Left cardiac atrium (tissue), 4 donors: ENCODE results near the gene CXCL13. TPM values are rescaled to one million over a fixed set of nuclear protein-coding genes. Genes with fewer than 3 reads are reported as not detected.
"Not testable (repeated sequence)": the region's sequence is repeated elsewhere in the genome, so short reads cannot be mapped to it uniquely, and the experiment has no call there.

Source experiments
- ATAC-seq, 2 donors: fragments of 200-7000 bp; cut with Tn5 transposase; one replicate each; pipeline ENCODE4 v1.9.1; 2020; ENCODE audit warnings: mild to moderate bottlenecking in 2 of 2, moderate library complexity in 2 of 2
- DNase-seq: peaks from one replicate; pipeline ENCODE4 v3.0.0-alpha.2; 2020
- intact Hi-C, 2 donors: fragments of 100-400 bp; cut with DNase I; formaldehyde crosslinking; loops; one replicate each; pipeline versions ENCODE4 v1.14.1 to v1.15.1; 2022 to 2023
- total RNA-seq, 2 donors: library from RNA; stranded (reverse); fragmentation: NEBNext Ultra II Directional; extraction: Animal tissue kit (Norgen Biotek cat#: 25700); gene quantifications; one replicate each; pipeline ENCODE4 v1.2.1, GENCODE V29; 2021
- donor health status: DM: no; HTN: yes; CAD: no.
- donor health status: DM: no; HTN: yes; CAD: no; lungs with severe emphysema.
- donor health status: DM: yes; HTN: yes; CAD: no.
- donor health status: Dilated cardiomyopathy.

CXCL13 gene
- total RNA-seq, 2 donors from 2014 or later: not detected

- no peak for ATAC-seq
- intact Hi-C loops: no loop called here
- no peak for DNase-seq
Measured at GRCh38 chr4:77650787-77651186, 45.2 kb downstream of the CXCL13 start.

GRCh38 chr4:77651820-77652219 lies 46.2 kb downstream of the CXCL13 start:
- ATAC-seq (no peak), DNase-seq (no peak)
- intact Hi-C loops: no loop called here

- ATAC-seq: no peak
- no peak for DNase-seq
- intact Hi-C loops: no loop called here
Measured at GRCh38 chr4:77652237-77652897, 46.7 kb downstream of the CXCL13 start.

- intact Hi-C loops: no loop called here
- no peak for DNase-seq
- ATAC-seq: no peak
Measured at GRCh38 chr4:77653162-77653758, 47.6 kb downstream of the CXCL13 start.

- ATAC-seq, DNase-seq, intact Hi-C loops: not testable (repeated sequence)
Measured at GRCh38 chr4:77660318-77660717, 54.7 kb downstream of the CXCL13 start.

Other genes with a start within 250 kb of the CXCL13 start
- 10 to 100 TPM; 24.1 to 26.0 TPM for gene CNOT6L, start 213.5 kb downstream of the CXCL13 start, total RNA-seq